Thymus (tissue), 11 donors: Measurements from ENCODE around the gene MBD3L2. TPM values are rescaled to one million over a fixed set of nuclear protein-coding genes. Genes with fewer than 3 reads are reported as not detected.

ENCODE experiments used
- DNase-seq, 9 donors: peaks; one replicate each; pipeline ENCODE4 v3.0.0-alpha.2; 2013; ENCODE audit warnings: low spot score in 9 of 9, low read depth in 6 of 9, missing footprints in 1 of 9
- H3K27ac ChIP-seq, 2 donors: one replicate each; pipeline ENCODE4 v1.5.1; 2013; ENCODE audit warnings: control low read depth in 1 of 2, low read depth in 1 of 2, low read length in 1 of 2, mild to moderate bottlenecking in 1 of 2, moderate library complexity in 1 of 2
- H3K27me3 ChIP-seq, 2 donors: one replicate each; pipeline ENCODE4 v1.5.1; 2013; ENCODE audit warnings: low read length in 1 of 2; ENCODE audit not compliant: control insufficient read depth in 2 of 2, insufficient read depth in 1 of 2
- H3K36me3 ChIP-seq, 2 donors: one replicate each; pipeline ENCODE4 v1.5.1; 2013; ENCODE audit warnings: low read length in 1 of 2, mild to moderate bottlenecking in 1 of 2, moderate library complexity in 1 of 2; ENCODE audit not compliant: control insufficient read depth in 2 of 2, insufficient read depth in 2 of 2
- H3K4me1 ChIP-seq, 2 donors: one replicate each; pipeline ENCODE4 v1.5.1; 2013; ENCODE audit warnings: low read length in 2 of 2; ENCODE audit not compliant: control insufficient read depth in 2 of 2, insufficient read depth in 2 of 2
- H3K4me3 ChIP-seq, 2 donors: one replicate each; pipeline ENCODE4 v1.5.1; 2013; ENCODE audit warnings: low read length in 2 of 2, control low read depth in 1 of 2, mild to moderate bottlenecking in 1 of 2
- H3K9me3 ChIP-seq, 2 donors: one replicate each; pipeline ENCODE4 v1.5.1; 2013; ENCODE audit warnings: low read length in 1 of 2, mild to moderate bottlenecking in 1 of 2; ENCODE audit not compliant: control insufficient read depth in 2 of 2, insufficient read depth in 1 of 2
- WGBS: extraction: QIAGEN DNeasy Blood & Tissue Kit; methylation state at CpG from one replicate; pipeline ENCODE4 v1.1.7; 2013; 5-methylcytosine and 5-hydroxymethylcytosine counted together
- polyA plus RNA-seq: library from polyadenylated mRNA; stranded (reverse); fragments of 200-250 nt; gene quantifications from one replicate; pipeline ENCODE4 v1.2.3, GENCODE V29; 2013
- total RNA-seq: library from RNA; stranded (reverse); fragments of 120-200 nt; gene quantifications from one replicate; pipeline ENCODE4 v1.2.4, GENCODE V29; 2013
- donor health status: healthy.

MBD3L2 gene
- total and polyA plus RNA-seq, 2 donors, result 0.09 to 0.78 TPM

DNA sequence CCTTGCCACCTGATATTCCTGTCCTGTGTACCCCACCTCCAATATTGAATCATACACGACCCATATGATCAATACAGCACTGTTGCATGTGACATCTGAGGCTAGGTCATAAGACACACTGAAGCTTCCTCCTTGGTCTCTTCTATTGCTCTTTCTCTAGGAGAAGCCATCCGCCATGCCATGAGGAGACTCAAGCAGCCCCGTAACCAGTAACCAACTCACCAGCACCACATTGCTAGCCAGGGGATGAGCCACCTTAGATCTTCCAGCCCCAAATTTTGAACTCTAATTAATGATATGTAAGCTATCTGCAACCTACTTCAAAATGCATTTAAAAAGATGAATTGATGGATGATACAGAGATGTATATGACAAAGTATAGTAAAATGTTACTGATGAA is 49.0 kb downstream of the MBD3L2 start:
- no peak for DNase-seq
- Histone ChIP-seq H3K4me1 (peaks cover 10 to 19% of the 10 kb centered on the region in 2 donors), H3K36me3 (no peaks in the 10 kb centered on the region), H3K9me3 (peaks cover 3 to 27% of the 10 kb centered on the region in 2 donors), H3K27ac (no peak overlapping the region), H3K4me3 (no peak overlapping the region), H3K27me3 (peaks cover 0 to 3% of the 10 kb centered on the region in 2 donors)
- 97% methylated on average over 3 of the region's 3 CpGs for WGBS

DNA sequence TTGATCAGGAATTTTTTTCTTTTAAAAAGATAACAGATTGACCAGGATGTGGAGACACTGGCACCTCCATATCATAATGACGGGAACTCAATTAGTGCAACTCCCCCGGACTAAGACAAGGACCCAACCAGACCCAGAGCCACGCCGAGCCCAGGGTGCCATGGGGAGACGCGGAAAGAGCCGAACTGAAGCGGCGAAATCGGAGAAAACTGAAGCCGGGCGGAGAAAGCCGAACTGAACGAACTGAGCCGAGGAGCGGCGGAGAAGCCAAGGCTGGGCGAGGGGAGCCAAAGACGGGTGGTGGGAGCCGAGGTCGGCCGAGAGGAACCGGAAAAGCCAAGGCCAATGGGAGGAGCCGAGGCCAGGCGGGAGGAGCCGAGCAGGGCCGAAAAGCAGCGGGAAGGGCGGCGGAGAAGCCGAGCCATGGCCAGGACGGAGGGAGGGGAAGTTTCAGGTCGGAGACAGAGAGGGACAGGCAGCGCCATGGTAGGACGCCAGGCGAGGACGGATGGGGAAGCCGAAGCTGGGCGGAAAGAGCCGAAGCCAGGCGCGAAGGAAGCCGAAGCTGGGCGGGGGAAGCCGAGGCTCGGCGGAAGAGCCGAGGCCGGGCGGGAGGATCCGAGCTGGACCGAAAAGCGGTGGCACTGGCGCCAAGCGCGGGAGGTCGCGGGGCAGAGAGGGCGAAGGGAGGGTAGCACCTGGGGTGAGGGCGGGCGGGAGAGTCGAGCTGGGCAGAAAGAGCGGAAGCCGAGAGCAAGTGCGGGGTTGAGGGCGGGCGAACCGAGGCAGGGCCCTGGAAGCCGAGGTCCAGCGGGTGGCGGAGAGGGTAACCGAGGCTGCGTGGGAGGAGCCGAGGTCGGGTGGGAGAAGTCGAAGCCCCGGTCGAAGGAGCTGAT is 49.8 kb downstream of the MBD3L2 start:
- peaks cover 0 to 3% of the 10 kb centered on the region in 2 donors for H3K27me3 ChIP-seq
- H3K4me1 ChIP-seq, result peaks cover 10 to 19% of the 10 kb centered on the region in 2 donors
- DNase-seq, result peak; percentile 72 to 95 (median 89)
- H3K27ac ChIP-seq, result peak overlapping the region; percentile 88 to 98
- no peaks in the 10 kb centered on the region for H3K36me3 ChIP-seq
- H3K9me3 ChIP-seq, result peaks cover 3 to 19% of the 10 kb centered on the region in 2 donors
- WGBS, result under 1% methylated on average over 78 of the region's 78 CpGs
- peak overlapping the region; percentile 57 to 85 for H3K4me3 ChIP-seq

DNA sequence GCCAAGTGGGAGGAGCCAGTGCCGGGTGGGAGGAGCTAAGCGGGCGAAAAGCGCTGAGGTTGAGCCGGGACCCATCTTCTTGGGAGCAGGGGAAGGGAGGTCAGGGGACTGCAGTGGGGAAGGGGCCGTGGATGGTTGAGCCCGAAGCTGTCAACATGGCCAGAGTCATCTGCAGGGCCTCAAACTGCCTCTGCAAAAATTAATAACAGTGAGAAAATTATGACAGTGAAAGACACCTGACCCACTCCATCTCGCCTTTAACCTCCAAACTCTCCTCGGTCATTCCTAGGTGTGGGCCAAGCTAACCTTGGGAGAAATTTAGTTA is 50.4 kb downstream of the MBD3L2 start:
- peak overlapping the region; percentile 57 to 85 for H3K4me3 ChIP-seq
- peak overlapping the region; percentile 88 to 98 for H3K27ac ChIP-seq
- H3K4me1 ChIP-seq, result peaks cover 10 to 19% of the 10 kb centered on the region in 2 donors
- H3K36me3 ChIP-seq, result no peaks in the 10 kb centered on the region
- peaks cover 0 to 3% of the 10 kb centered on the region in 2 donors for H3K27me3 ChIP-seq
- peak in 1 of 9 donors; percentile 50 for DNase-seq
- peaks cover 3 to 15% of the 10 kb centered on the region in 2 donors for H3K9me3 ChIP-seq
- WGBS, result 15% methylated on average over 9 of the region's 9 CpGs

Other genes with a start within 250 kb of the MBD3L2 start
- gene ADGRE1, start 161.7 kb upstream of the MBD3L2 start, total RNA-seq, result 3.9 TPM
- 1.8 TPM for gene ADGRE1, start 161.7 kb upstream of the MBD3L2 start, polyA plus RNA-seq
- gene MBD3L2B, start 27.9 kb upstream of the MBD3L2 start, total RNA-seq, result 0.19 TPM
- gene MBD3L2B, start 27.9 kb upstream of the MBD3L2 start, polyA plus RNA-seq, result 0.71 TPM
- gene MBD3L5, start 18.7 kb upstream of the MBD3L2 start, total RNA-seq, result not detected
- gene MBD3L5, start 18.7 kb upstream of the MBD3L2 start, polyA plus RNA-seq, result 0.21 TPM
- gene MBD3L4, start 9.1 kb upstream of the MBD3L2 start, total RNA-seq, result not detected
- not detected for gene MBD3L4, start 9.1 kb upstream of the MBD3L2 start, polyA plus RNA-seq
- 0.24 TPM for gene MBD3L3, start 9.4 kb downstream of the MBD3L2 start, total RNA-seq
- gene MBD3L3, start 9.4 kb downstream of the MBD3L2 start, polyA plus RNA-seq, result 1.1 TPM
- gene ZNF557, start 20.4 kb downstream of the MBD3L2 start, total RNA-seq, result 12.7 TPM
- 5.2 TPM for gene ZNF557, start 20.4 kb downstream of the MBD3L2 start, polyA plus RNA-seq
- 6.0 TPM for gene INSR, start 245.1 kb downstream of the MBD3L2 start, total RNA-seq
- 5.5 TPM for gene INSR, start 245.1 kb downstream of the MBD3L2 start, polyA plus RNA-seq